Smooth muscle cell (in vitro differentiated cells): ENCODE data around the gene ORC3. TPM values are rescaled to one million over a fixed set of nuclear protein-coding genes. Genes with fewer than 3 reads are reported as not detected.
A peak's percentile ranks its signal among the peaks of the same experiment; 100 is the strongest.

Source experiments
- DNase-seq: peaks from one replicate; lab custom pipeline; 2025; ENCODE audit not compliant: unreplicated experiment; lab: John Stamatoyannopoulos, UW
- H2AFZ ChIP-seq: fragments of 200-600 bp; sonication (generic); 2 replicates; pipeline ENCODE4 v1.6.0; 2016; ENCODE audit warnings: antibody characterized with exemption, low read depth, mild to moderate bottlenecking
- H3F3A ChIP-seq: fragments of 200-600 bp; sonication (generic); 2 replicates; pipeline ENCODE4 v1.6.0; 2017; ENCODE audit warnings: antibody characterized with exemption, low read depth
- H3K27ac ChIP-seq: fragments of 200-600 bp; sonication (generic); 2 replicates; pipeline ENCODE4 v1.5.1; 2016; ENCODE audit warnings: low read depth, mild to moderate bottlenecking
- H3K27me3 ChIP-seq: fragments of 200-600 bp; sonication (generic); 2 replicates; pipeline ENCODE4 v1.6.1; 2016; ENCODE audit warnings: low read depth, mild to moderate bottlenecking
- H3K36me3 ChIP-seq: fragments of 200-600 bp; sonication (generic); 2 replicates; pipeline ENCODE4 v1.5.1; 2016; ENCODE audit warnings: low read depth
- H3K4me1 ChIP-seq: fragments of 200-600 bp; sonication (generic); 2 replicates; pipeline ENCODE4 v1.5.1; 2016; ENCODE audit warnings: low read depth
- H3K4me2 ChIP-seq: fragments of 200-600 bp; sonication (generic); 2 replicates; pipeline ENCODE4 v1.6.0; 2016; ENCODE audit warnings: mild to moderate bottlenecking
- H3K4me3 ChIP-seq: fragments of 200-600 bp; sonication (generic); 2 replicates; pipeline ENCODE4 v1.5.1; 2016; ENCODE audit warnings: mild to moderate bottlenecking
- H3K79me2 ChIP-seq: fragments of 200-600 bp; sonication (generic); 2 replicates; pipeline ENCODE4 v1.6.0; 2016; ENCODE audit warnings: low read depth, mild to moderate bottlenecking
- H3K9ac ChIP-seq: fragments of 200-600 bp; sonication (generic); 2 replicates; pipeline ENCODE4 v1.6.0; 2016; ENCODE audit warnings: low read depth
- H3K9me3 ChIP-seq: fragments of 200-600 bp; sonication (generic); replicated peaks from 2 replicates; pipeline ENCODE4 v1.5.1; 2016; ENCODE audit warnings: low read depth
- H4K20me1 ChIP-seq: fragments of 200-600 bp; sonication (generic); 2 replicates; pipeline ENCODE4 v1.6.0; 2016; ENCODE audit warnings: low read depth
- WGBS: methylation state at CpG from one replicate; pipeline ENCODE4 v1.1.7; 2016; ENCODE audit warnings: low lambda C conversion rate; 5-methylcytosine and 5-hydroxymethylcytosine counted together
- polyA plus RNA-seq: library from polyadenylated mRNA; unstranded; fragments of >200 nt; fragmentation: Nextera tagmentation; extraction: Ambion mirVana; gene quantifications from 2 replicates; pipeline ENCODE4 v1.2.1, GENCODE V29; 2016
- total RNA-seq: library from RNA; depleted of rRNA; stranded (reverse); fragments of >200 nt; gene quantifications from 2 replicates; pipeline ENCODE4 v1.2.3, GENCODE V29; 2014
- TF ChIP-seq, protein P1 (sequence below): fragments of 200-600 bp; sonication (generic); IDR thresholded peaks from 2 replicates; pipeline ENCODE4 v1.5.1; 2017; ENCODE audit warnings: borderline replicate concordance, mild to moderate bottlenecking, antibody characterized with exemption; ENCODE audit not compliant: insufficient read depth, poor library complexity, severe bottlenecking

The ORC3 gene
- total and polyA plus RNA-seq, 2 experiments from 2014 or later, result 23.4 to 37.1 TPM

DNA sequence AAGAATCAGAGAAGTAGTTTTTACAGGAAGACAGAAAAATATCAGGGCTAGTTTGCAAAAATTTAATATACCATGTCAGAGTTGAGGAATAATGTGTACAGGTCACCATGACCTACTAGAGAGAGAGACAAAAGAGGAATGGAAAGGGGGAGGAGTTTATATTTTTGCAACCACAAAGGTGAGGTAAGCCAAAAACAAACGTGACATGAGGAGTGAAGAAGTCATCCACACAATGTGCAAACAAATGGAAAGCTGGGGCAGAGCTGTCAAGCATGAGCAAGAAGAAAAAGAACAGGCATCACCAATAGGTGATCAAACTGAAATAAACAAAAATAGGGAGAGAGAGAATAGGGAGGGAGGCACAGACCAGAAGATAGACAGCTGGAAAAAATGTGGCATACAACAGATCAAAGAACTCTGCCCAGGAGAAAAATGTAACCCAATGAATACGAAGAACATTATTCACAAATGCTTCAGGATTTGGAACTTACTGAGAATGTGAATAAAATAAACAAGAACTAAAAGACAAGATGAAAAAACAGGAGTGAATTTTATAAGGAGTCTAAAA is 15.6 kb upstream of the ORC3 start:
- TF ChIP-seq, protein P1, sequence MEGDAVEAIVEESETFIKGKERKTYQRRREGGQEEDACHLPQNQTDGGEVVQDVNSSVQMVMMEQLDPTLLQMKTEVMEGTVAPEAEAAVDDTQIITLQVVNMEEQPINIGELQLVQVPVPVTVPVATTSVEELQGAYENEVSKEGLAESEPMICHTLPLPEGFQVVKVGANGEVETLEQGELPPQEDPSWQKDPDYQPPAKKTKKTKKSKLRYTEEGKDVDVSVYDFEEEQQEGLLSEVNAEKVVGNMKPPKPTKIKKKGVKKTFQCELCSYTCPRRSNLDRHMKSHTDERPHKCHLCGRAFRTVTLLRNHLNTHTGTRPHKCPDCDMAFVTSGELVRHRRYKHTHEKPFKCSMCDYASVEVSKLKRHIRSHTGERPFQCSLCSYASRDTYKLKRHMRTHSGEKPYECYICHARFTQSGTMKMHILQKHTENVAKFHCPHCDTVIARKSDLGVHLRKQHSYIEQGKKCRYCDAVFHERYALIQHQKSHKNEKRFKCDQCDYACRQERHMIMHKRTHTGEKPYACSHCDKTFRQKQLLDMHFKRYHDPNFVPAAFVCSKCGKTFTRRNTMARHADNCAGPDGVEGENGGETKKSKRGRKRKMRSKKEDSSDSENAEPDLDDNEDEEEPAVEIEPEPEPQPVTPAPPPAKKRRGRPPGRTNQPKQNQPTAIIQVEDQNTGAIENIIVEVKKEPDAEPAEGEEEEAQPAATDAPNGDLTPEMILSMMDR, result no peak
- Histone ChIP-seq H3K9me3 (no peaks in the 10 kb centered on the region), H3K79me2 (peaks cover 95% of the 10 kb centered on the region), H3K4me2 (no peak overlapping the region), H2AFZ (no peak overlapping the region), H3K4me1 (no peaks in the 10 kb centered on the region), H3K9ac (no peak overlapping the region), H3K4me3 (no peak overlapping the region), H3K36me3 (peaks cover 8% of the 10 kb centered on the region), H3F3A (peaks cover 3% of the 10 kb centered on the region), H3K27me3 (no peaks in the 10 kb centered on the region), H4K20me1 (peaks cover 97% of the 10 kb centered on the region), H3K27ac (peak overlapping the region; percentile 38)
- DNase-seq, result no peak
- 77% methylated on average over 2 of the region's 2 CpGs for WGBS

DNA sequence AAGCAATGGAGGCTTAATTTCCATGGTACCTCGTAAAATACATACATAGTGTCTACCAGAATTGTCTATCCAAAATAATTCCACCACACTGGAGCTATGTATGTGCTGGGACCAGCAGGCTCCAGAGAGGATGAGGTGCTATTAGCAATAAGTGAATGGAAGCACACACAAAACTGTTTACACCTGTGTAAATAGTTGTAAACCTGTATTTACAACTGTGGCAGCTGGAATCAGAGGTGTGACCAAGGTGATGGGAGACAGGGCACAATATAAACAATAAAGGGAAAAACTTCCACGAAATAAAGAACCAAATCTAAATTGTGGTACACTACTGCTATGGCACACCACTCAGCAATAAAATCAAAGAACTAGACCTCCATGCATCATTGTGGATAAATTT is 14.5 kb upstream of the ORC3 start:
- Histone ChIP-seq H3K9me3 (no peaks in the 10 kb centered on the region), H3K36me3 (peaks cover 8% of the 10 kb centered on the region), H3K9ac (no peak overlapping the region), H3K4me2 (no peak overlapping the region), H3K4me3 (no peak overlapping the region), H2AFZ (no peak overlapping the region), H3K4me1 (no peaks in the 10 kb centered on the region), H3K27me3 (no peaks in the 10 kb centered on the region), H4K20me1 (peaks cover 96% of the 10 kb centered on the region), H3K27ac (no peak overlapping the region), H3F3A (peaks cover 3% of the 10 kb centered on the region), H3K79me2 (peaks cover 93% of the 10 kb centered on the region)
- 94% methylated on average over 2 of the region's 2 CpGs for WGBS
- DNase-seq, result no peak
- TF ChIP-seq, protein P1, result no peak

DNA sequence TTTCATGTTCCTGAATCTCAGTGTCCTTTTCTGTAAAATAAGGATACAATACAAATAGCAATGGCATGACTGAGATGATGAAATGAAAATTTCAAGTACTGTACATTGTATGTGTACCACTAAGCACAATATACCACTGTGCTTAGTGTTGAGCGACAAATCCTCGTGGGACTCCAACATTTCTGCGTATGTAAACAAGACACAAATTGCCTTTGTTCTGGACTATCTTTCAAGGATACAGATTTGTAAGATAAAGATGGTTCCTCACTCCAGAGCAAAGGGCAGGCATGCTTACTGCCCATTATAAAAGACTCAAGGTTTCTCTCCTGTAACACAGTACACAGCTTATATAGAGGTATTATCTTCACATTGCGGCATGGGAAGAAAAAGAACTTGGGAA is 6.1 kb upstream of the ORC3 start:
- Histone ChIP-seq H3K36me3 (peaks cover 4% of the 10 kb centered on the region), H2AFZ (no peak overlapping the region), H3K4me1 (peaks cover 9% of the 10 kb centered on the region), H3K27me3 (no peaks in the 10 kb centered on the region), H3K27ac (no peak overlapping the region), H4K20me1 (peaks cover 98% of the 10 kb centered on the region), H3K79me2 (peaks cover 96% of the 10 kb centered on the region), H3K4me2 (no peak overlapping the region), H3K4me3 (no peak overlapping the region), H3K9ac (no peak overlapping the region), H3F3A (no peaks in the 10 kb centered on the region), H3K9me3 (no peaks in the 10 kb centered on the region)
- DNase-seq, result no peak
- 95% methylated on average over 4 of the region's 4 CpGs for WGBS
- TF ChIP-seq, protein P1, result no peak

DNA sequence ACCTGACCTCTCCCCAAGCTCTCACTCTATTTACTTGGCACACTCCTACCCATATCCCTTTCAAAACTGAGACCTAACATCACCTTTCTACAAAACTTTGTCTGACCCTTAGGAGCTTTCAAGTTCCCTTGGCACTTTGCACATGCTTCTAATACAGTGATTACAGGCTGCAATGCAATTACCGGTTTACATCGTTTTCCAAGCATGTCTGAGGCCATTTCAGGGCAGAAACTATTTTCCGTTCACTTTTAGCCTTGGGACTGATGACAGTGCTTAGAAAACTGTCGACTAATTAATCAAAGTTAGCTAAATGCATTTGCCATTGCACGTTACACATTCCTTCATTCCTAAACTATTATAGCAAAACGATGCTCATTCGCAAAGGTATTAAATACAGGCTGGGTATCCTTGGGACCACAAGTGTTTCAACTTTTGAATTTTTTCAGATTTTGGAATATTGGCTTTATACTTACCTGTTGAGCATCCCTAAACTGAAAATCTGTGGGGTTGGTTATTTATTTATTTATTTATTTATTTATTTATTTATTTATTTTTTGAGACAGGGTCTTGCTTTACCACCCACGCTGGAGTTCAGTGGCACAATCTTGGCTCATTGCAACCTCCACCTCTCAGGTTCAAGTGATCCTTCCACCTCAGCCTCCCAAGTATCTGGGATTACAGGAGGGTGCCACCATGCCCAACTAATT is 3.4 kb upstream of the ORC3 start:
- 96% methylated on average over 8 of the region's 8 CpGs for WGBS
- peaks cover 17% of the 10 kb centered on the region for H3K4me1 ChIP-seq
- peaks cover 4% of the 10 kb centered on the region for H3K36me3 ChIP-seq
- H4K20me1 ChIP-seq, result peaks cover 72% of the 10 kb centered on the region
- no peaks in the 10 kb centered on the region for H3K9me3 ChIP-seq
- H3K4me3 ChIP-seq, result no peak overlapping the region
- no peaks in the 10 kb centered on the region for H3K27me3 ChIP-seq
- H3F3A ChIP-seq, result no peaks in the 10 kb centered on the region
- H3K27ac ChIP-seq, result no peak overlapping the region
- H3K9ac ChIP-seq, result no peak overlapping the region
- TF ChIP-seq, protein P1, result no peak
- no peak for DNase-seq
- H3K4me2 ChIP-seq, result no peak overlapping the region
- H3K79me2 ChIP-seq, result peaks cover 96% of the 10 kb centered on the region
- H2AFZ ChIP-seq, result no peak overlapping the region
